ENCODE results near the gene SAC3D1. TPM values are rescaled to one million over a fixed set of nuclear protein-coding genes. Genes with fewer than 3 reads are reported as not detected.

The SAC3D1 gene
- total RNA-seq, 6 experiments from 2014 or later = 4.2 to 13.8 (median 5.8) TPM

- intact Hi-C loops (cut with DNase I) = no loop called here
- Histone ChIP-seq H3K27ac (peak within 1 kb of the TSS; percentile 59 to 91 (median 83)), H3K4me3 (peak within 1 kb of the TSS; percentile 69 to 80 (median 73)), H3K27me3 (no peaks in the 10 kb centered on the region), H3K4me1 (peaks cover 0 to 16% (median 4%) of the 10 kb centered on the region in 4 donors), H3K9me3 (no peaks in the 10 kb centered on the region), H3K36me3 (peaks cover 0 to 23% (median 7%) of the 10 kb centered on the region in 4 donors)
- 2% methylated on average over 27 of the region's 79 CpGs for WGBS (ENCODE audit: insufficient coverage, low coverage, low lambda C conversion rate, missing lambda C conversion rate)
- TF ChIP-seq POLR2A (IDR thresholded peaks at IDR 0.05) = no peak
- no peak for TF ChIP-seq CTCF (IDR thresholded peaks at IDR 0.05)
- peak; percentile 92 to 96 (median 96) for DNase-seq
- peak; percentile 89 to 97 (median 96) for ATAC-seq
These were observed 43.0 kb downstream of the SAC3D1 start, which contains the start of the genes CDCA5 and ZFPL1 for GRCh38 chr11:65083834-65084597. TSS of gene CDCA5 (minus strand) at chr11:65084040. CDS start at chr11:65083978, 62 bp downstream. TSS of gene ZFPL1 (plus strand) at chr11:65084222. CDS start at chr11:65084699, 477 bp downstream.

DNA sequence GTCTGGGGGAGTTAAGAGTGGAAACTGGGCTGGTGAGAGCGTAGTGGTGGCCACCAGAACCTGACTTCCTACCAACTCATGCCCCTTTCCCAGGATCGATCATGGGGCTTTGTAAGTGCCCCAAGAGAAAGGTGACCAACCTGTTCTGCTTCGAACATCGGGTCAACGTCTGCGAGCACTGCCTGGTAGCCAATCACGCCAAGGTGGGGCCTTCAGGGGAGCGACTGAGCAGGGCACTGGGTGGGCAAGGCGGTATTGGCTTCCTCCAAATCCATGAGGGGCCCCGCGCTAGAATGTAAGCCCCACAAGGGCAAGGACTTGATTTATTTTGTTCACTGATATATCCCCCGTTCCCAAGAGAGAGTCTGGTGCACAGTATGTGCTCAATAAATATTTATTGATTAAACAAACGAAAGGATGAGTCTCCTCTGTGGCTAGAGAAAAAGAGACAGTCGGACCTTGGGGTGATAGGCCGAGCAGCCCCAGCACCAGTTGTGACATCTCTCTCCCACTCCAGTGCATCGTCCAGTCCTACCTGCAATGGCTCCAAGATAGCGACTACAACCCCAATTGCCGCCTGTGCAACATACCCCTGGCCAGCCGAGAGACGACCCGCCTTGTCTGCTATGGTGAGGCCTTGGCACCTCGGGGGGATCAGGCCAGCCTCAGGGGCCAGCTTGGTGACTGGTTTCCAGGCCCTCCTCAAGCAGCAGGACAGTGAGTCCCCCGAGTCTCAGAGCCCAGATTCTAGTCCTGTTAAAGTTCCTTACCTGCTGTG lies 43.8 kb downstream of the SAC3D1 start:
- peaks cover 0 to 16% (median 4%) of the 10 kb centered on the region in 4 donors for H3K4me1 ChIP-seq
- WGBS (ENCODE audit: insufficient coverage, low coverage, low lambda C conversion rate, missing lambda C conversion rate) = 38% methylated on average over 11 of the region's 23 CpGs
- DNase-seq (no peak), ATAC-seq (peak in 1 of 4 donors; percentile 4)
- no peak for TF ChIP-seq POLR2A (IDR thresholded peaks at IDR 0.05)
- TF ChIP-seq CTCF (IDR thresholded peaks at IDR 0.05) = no peak
- no peaks in the 10 kb centered on the region for H3K27me3 ChIP-seq
- peak overlapping the region; percentile 69 to 80 (median 73) for H3K4me3 ChIP-seq
- H3K36me3 ChIP-seq = peaks cover 0 to 23% (median 7%) of the 10 kb centered on the region in 4 donors
- peak overlapping the region; percentile 59 to 91 (median 83) for H3K27ac ChIP-seq
- intact Hi-C loops (cut with DNase I) = no loop called here
- no peaks in the 10 kb centered on the region for H3K9me3 ChIP-seq

DNA sequence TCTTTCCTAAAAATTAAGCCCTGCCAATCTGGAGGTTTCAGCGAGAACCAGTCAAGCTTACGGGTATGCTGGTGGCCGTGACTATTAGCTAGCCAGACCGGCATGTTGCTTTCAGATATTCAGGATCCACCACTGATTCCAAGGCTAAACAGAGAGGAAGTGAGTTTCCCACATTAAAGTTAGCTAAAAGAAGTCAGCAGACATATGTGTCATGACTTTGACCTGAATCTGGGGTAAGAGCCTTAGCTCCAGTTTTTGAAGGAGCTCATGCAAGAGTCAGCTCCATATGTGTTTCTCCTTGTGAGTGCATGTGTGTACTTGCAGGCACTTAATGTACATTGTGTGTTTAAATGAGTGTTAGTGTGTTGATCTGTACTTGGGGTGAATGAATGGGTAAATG lies 44.4 kb downstream of the SAC3D1 start:
- ATAC-seq = no peak
- DNase-seq = no peak

More for the DNA sequence above, 44.4 kb downstream of the SAC3D1 start:
- WGBS (ENCODE audit: insufficient coverage, low coverage, low lambda C conversion rate, missing lambda C conversion rate) = 95% methylated on average over 4 of the region's 4 CpGs
- H3K4me3 ChIP-seq = no peak overlapping the region
- peaks cover 0 to 16% (median 4%) of the 10 kb centered on the region in 4 donors for H3K4me1 ChIP-seq
- no peaks in the 10 kb centered on the region for H3K27me3 ChIP-seq
- no peaks in the 10 kb centered on the region for H3K9me3 ChIP-seq
- TF ChIP-seq POLR2A (IDR thresholded peaks at IDR 0.05) (no peak), CTCF (IDR thresholded peaks at IDR 0.05) (no peak)
- peaks cover 0 to 23% (median 7%) of the 10 kb centered on the region in 4 donors for H3K36me3 ChIP-seq
- no peak overlapping the region for H3K27ac ChIP-seq
- intact Hi-C loops (cut with DNase I) = no loop called here

Measured in right lobe of liver (tissue), 6 donors.